GM21367 (cell line): ENCODE measurements around the gene FBXL22.

Experiments used
- ATAC-seq: cut with Tn5 transposase; IDR thresholded peaks from one replicate; pipeline ENCODE4 v1.9.1; 2021; ENCODE audit not compliant: unreplicated experiment

The FBXL22 gene, protein sequence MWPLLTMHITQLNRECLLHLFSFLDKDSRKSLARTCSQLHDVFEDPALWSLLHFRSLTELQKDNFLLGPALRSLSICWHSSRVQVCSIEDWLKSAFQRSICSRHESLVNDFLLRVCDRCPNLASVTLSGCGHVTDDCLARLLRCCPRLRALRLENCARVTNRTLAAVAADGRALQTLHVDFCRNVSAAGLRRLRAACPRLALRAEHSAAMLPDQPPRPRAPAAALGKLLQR

DNA sequence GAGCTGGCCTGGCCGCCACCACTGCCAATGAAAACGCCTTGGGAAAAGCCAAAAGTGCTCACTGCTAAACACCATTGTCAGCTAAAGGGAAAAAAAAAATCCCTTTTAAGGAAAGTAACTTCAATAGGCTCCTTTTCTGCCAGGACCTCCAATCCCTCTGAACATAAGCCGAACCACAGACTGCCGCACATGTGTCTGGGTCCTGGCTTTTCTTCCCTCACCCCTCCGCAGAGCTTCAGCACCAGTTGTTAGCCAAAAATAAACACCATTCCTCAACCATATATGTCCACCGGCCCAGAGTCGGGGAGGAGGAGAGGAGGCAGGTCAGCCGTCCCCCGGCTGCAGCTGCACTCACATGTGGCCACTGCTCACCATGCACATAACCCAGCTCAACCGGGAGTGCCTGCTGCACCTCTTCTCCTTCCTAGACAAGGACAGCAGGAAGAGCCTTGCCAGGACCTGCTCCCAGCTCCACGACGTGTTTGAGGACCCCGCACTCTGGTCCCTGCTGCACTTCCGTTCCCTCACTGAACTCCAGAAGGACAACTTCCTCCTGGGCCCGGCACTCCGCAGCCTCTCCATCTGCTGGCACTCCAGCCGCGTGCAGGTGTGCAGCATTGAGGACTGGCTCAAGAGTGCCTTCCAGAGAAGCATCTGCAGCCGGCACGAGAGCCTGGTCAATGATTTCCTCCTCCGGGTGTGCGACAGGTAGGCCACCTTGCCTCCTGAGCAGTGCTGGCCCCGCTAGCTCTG lies at the start of gene FBXL22:
Gene FBXL22 (plus strand): TSS at position 350 of the 753 bp plus-strand sequence. CDS start 6 bp downstream, at position 356.
- no peak for ATAC-seq

- ATAC-seq, result no peak
Measured at GRCh38 chr15:63551400-63551799, 45.8 kb upstream of the FBXL22 start.

- no peak for ATAC-seq
Measured at GRCh38 chr15:63553388-63553791, 43.8 kb upstream of the FBXL22 start.

GRCh38 chr15:63554337-63554927 lies 42.8 kb upstream of the FBXL22 start:
- no peak for ATAC-seq

- ATAC-seq, result no peak
Measured at GRCh38 chr15:63555507-63555906, 41.7 kb upstream of the FBXL22 start.

- no peak for ATAC-seq
Measured at GRCh38 chr15:63556246-63556645, 40.9 kb upstream of the FBXL22 start.

DNA sequence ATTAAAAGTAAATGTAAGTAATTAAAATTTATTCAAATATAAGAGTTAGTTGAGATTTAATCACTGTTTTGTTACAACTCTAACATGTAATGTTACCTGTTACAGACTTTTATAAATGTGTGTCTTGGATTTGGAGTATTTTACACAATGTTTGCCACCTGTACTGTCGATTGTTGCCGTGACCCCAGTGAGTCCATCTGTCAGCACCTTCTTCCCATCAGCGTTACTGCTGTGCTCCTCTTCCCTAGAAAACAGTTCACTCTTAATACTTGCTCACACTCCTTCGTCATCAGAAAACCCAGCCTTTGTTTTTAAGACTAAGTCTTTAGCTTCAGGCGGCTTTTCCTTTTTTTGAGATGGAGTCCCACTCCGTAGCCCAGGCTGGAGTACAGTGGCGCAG lies 40.5 kb upstream of the FBXL22 start:
- no peak for ATAC-seq

DNA sequence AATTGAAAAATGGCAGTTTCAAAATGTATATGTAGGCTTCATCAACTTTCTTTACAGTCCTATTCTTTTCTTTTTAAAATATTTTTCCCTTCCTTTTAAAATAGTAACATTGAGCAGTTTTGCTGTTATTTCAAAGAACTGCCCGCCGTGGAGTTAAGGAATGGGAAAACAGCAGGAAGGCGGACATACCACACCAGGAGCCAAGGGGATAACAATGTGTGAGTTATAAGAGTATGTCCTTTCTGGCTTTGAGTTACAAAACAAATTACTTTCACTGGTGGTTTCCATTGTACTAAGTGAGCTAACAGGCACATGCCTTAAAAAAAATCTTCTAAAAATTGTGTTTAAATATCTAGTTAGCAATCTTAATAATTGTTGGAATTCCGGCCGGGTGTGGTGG lies 37.4 kb upstream of the FBXL22 start:
- no peak for ATAC-seq

GRCh38 chr15:63560741-63561448 lies 36.3 kb upstream of the FBXL22 start:
- no peak for ATAC-seq

DNA sequence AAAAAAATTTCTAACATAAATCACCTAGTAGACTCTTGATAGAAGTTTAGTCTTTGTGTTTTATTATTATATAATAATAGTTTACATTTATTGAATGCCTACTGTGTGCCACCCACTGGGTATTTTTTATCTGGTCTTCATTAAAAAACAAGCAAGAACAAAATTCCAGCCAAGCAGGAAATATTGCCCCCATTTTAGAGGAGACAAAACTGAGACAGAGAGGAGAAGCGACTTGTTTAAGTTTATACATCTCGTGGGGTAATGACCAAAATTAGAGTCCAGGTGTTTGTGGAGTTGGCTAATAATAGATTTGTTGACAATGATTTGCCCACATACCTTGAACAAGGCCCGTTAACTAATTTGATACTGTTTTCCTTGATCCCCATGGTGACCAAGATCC lies 33.1 kb upstream of the FBXL22 start:
- no peak for ATAC-seq

GRCh38 chr15:63565536-63566186 lies 31.5 kb upstream of the FBXL22 start:
- ATAC-seq, result no peak

- no peak for ATAC-seq
Measured at GRCh38 chr15:63572749-63573464, 24.3 kb upstream of the FBXL22 start.

DNA sequence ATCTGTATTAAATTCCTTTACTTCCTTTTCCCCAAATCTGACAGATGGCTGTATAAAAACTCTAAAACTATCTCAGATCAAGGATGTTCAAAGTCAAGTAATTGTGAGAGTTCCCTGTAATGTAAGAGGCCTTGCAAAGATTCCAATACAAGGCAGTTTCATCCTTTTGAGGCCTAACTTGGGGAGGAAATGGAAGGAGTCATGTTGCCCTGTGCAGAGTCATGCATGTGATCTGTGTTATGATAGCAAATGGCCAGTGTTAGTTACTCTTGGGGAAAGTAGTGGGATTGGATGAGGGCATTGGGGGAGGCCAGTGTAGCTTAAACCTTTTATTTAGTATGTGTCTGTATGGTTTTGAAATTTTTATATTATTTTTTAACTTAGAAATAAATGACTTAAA lies 23.7 kb upstream of the FBXL22 start:
- ATAC-seq, result no peak

- ATAC-seq, result no peak
Measured at GRCh38 chr15:63575312-63575711, 21.9 kb upstream of the FBXL22 start.

DNA sequence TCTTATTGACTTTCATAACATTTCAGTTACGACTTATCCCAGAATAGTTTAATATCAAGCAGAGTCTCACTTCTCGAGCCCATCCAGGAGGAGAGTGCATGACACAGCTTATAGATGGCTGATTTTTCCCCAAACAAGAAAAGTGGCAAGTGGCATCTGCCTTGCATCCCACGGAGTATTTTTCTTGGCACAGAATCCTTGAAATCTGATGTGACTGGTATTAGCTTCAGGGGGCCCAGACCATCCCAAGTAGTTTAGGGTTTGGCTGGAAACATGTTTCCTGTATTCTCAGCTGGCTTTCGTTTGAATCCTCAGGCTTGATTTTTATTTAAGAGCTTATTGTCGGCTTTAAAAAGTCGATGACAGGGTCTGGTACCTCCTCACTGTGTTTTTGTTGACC lies 20.7 kb upstream of the FBXL22 start:
- no peak for ATAC-seq

DNA sequence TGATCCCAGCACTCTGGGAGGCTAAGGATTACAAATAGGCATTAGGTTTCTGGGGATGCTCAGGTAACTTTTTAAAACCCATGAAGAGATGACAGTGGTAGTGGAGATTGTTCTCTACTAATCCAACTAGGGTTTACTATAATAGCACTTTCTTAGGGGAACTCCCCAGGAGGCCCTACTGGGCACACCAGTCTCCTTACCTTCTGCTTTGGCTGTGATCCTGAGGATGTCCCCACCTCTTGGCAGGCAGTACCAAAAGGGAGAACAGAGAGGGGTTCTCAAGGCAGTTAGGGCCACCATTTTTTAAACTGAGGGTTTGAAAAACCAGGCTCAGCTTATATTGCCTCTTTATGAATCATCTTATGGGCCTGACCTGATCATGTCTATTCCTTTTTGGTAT lies 15.0 kb upstream of the FBXL22 start:
- no peak for ATAC-seq

DNA sequence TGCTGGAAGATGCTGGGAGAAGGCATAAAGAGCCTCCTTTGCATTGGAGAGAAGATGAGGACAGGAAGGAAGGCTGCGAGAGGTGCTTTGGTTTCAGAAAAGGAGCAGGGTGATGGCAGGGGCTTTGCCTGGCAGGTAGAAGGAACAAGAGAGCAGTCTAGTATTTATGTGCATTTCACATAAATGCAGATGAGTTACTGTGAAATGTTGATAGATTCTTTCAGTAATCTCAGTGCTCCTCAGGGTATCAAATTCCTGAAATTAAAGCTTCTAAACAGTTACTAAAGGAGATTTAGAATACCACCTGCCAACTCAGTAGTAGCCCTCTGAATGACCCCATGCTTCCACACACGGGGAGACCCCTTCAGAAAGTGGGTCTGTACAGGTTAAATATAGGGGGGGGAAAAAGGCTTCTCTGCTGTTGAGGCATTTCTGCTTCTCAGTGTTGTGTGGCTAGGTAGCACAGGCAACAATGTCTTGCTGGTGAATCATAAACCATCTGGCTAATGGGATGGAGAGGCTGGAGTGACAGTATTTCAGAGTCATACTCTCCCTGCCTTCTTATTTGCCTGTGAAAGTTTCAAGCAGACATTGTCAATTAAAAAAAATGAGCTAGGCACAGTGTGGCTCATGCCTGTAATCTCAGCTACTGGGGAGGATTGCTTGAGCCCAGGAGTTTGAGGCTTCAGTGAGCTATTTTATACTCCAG lies 14.3 kb upstream of the FBXL22 start:
- ATAC-seq, result no peak

DNA sequence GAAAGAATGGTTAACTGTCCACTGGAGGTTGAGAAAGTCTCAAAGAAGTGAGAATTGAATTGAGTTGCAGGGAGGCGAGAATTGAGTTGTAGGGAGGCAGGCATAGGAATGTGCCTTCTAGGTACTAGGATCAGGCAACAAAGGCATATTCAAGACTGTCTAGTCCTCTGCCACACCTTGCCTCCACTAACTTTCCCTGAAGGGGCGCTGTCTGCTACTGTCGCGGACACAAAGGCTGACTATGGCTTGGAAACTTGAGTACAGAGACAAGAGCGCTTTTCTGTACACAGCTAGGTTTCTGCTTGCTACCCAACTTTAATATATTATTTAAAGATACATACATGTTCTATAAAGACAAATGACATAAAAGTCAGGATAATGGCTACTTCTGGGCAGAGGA lies 10.4 kb upstream of the FBXL22 start:
- no peak for ATAC-seq

- no peak for ATAC-seq
Measured at GRCh38 chr15:63587527-63587926, 9.7 kb upstream of the FBXL22 start.

DNA sequence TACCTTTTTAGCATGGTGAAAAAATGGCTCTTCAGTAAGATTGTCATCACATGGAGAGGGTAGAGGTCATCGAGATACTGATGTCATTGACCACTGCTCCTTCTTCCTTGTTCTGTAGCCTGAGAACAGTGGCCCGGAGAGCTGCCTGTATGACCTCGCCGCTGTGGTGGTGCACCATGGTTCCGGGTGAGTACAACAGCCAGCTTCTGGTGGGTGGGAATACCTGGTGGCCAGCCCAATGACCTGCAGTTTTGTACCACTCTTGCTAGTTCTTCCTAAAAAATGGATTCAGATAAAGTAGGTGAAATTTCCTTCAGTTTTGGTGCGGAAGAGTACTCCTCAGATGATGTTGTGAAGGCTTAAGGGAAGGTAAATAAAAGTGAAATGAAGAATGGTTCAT lies 8.4 kb upstream of the FBXL22 start:
- ATAC-seq, result no peak
